K562 (cell line): Measurements from ENCODE around the gene SKIC2. TPM values are rescaled to one million over a fixed set of nuclear protein-coding genes. Genes with fewer than 3 reads are reported as not detected.
A peak's percentile ranks its signal among the peaks of the same experiment; 100 is the strongest.

Experiments used
- BMI1 ChIP-seq: fragments of 150-350 bp; IDR thresholded peaks from 2 replicates; pipeline ENCODE4 v1.6.1; 2014; ENCODE audit warnings: low read length
- CLOCK ChIP-seq: fragments of 250-450 bp; sonication (Bioruptor Pico); IDR thresholded peaks from 2 replicates; pipeline ENCODE4 v1.4.0; 2020; ENCODE audit warnings: mild to moderate bottlenecking, moderate library complexity, borderline replicate concordance
- HCFC1 ChIP-seq: IDR thresholded peaks from 2 replicates; pipeline ENCODE4 v1.6.1; 2012; ENCODE audit warnings: low read depth, low read length, improper control_type of control experiment
- HDAC8 ChIP-seq: fragments of 450-650 bp; IDR thresholded peaks from 2 replicates; pipeline ENCODE4 v1.6.1; 2016; ENCODE audit warnings: mild to moderate bottlenecking, missing genetic modification characterization, moderate library complexity, missing compliant biosample characterization
- HOMEZ ChIP-seq: fragments of 250-450 bp; sonication (Bioruptor Pico); IDR thresholded peaks from 2 replicates; pipeline ENCODE4 v1.4.0; 2020; ENCODE audit warnings: mild to moderate bottlenecking, moderate library complexity
- IFI16 ChIP-seq: fragments of 250-450 bp; sonication (Bioruptor Pico); IDR thresholded peaks from 2 replicates; pipeline ENCODE4 v2.1.2; 2022; ENCODE audit warnings: mild to moderate bottlenecking, inconsistent platforms
- NCOR1 ChIP-seq: fragments of 450-650 bp; IDR thresholded peaks from 2 replicates; pipeline ENCODE4 v1.6.1; 2016; ENCODE audit warnings: mild to moderate bottlenecking, moderate library complexity
- POLR2AphosphoS2 ChIP-seq: IDR thresholded peaks from 2 replicates; pipeline ENCODE4 v1.6.1; 2012; ENCODE audit warnings: low read length, improper control_type of control experiment
- POLR2H ChIP-seq: IDR thresholded peaks from 2 replicates; pipeline ENCODE4 v1.6.1; 2016; ENCODE audit warnings: missing genetic modification characterization, low read depth, mild to moderate bottlenecking, control low read depth, missing compliant biosample characterization, moderate library complexity
- SIN3A ChIP-seq, 2 experiments: fragments of 150-350 bp in 1 of 2; IDR thresholded peaks; 2 replicates each; pipeline ENCODE4 v1.6.1; 2011 to 2016; ENCODE audit warnings: borderline replicate concordance in 2 of 2, low read depth in 2 of 2, low read length in 2 of 2, mild to moderate bottlenecking in 2 of 2, moderate library complexity in 2 of 2; ENCODE audit not compliant: control insufficient read depth in 1 of 2
- TRIM25 ChIP-seq: fragments of 450-650 bp; IDR thresholded peaks from 2 replicates; pipeline ENCODE4 v1.7.0; 2016; ENCODE audit warnings: borderline replicate concordance
- ZBTB9 ChIP-seq: fragments of 450-650 bp; formaldehyde crosslinking; IDR thresholded peaks from 2 replicates; pipeline ENCODE4 v1.4.0; 2020; ENCODE audit warnings: mild to moderate bottlenecking, moderate library complexity
- ZHX1 ChIP-seq: fragments of 150-350 bp; conservative IDR thresholded peaks from 2 replicates; pipeline ENCODE4 v1.6.1; 2014; ENCODE audit warnings: low read length
- ZNF146 ChIP-seq: IDR thresholded peaks from one replicate; pipeline ENCODE4 v1.6.1; 2018; ENCODE audit warnings: missing compliant biosample characterization; ENCODE audit not compliant: unreplicated experiment
- ZNF197 ChIP-seq: fragments of 200-800 bp; sonication (Bioruptor generic); IDR thresholded peaks from 2 replicates; pipeline ENCODE4 v1.6.1; 2016; ENCODE audit warnings: low read depth, missing genetic modification characterization, missing compliant biosample characterization
- ZNF232 ChIP-seq: sonication (generic); formaldehyde crosslinking; IDR thresholded peaks from 2 replicates; pipeline ENCODE4 v1.8.0; 2022; ENCODE audit warnings: mild to moderate bottlenecking, missing genetic modification reagents
- ZNF589 ChIP-seq: fragments of 200-800 bp; sonication (Bioruptor generic); IDR thresholded peaks from 2 replicates; pipeline ENCODE4 v1.6.1; 2016; ENCODE audit warnings: low read depth, missing genetic modification characterization, missing compliant biosample characterization
- polyA plus RNA-seq, 8 experiments: library from polyadenylated mRNA; depleted of rRNA in 4 of 8; stranded (reverse) in 5 of 8; unstranded in 3 of 8; fragments of >200 nt; fragmentation: Nextera tagmentation in 2 of 8; fragmentation: Illumina TruSeq in 1 of 8; extraction: Ambion mirVana in 2 of 8; extraction: Trizol in 1 of 8; gene quantifications; 2 replicates each; pipeline versions ENCODE4 v1.2.1 to v1.2.3, GENCODE V29; 2011 to 2014; ENCODE audit warnings: inconsistent platforms in 1 of 8, missing spikeins in 1 of 8
- total RNA-seq, 7 experiments: library from RNA; depleted of rRNA in 6 of 7; stranded (reverse); fragments of >200 nt in 6 of 7; fragmentation: Illumina TruSeq in 2 of 7; extraction: Trizol in 2 of 7; gene quantifications; 2 replicates each; pipeline versions ENCODE4 v1.2.1 to v1.2.3, GENCODE V29; 2011 to 2021; ENCODE audit warnings: low replicate concordance in 1 of 7

The SKIC2 gene
- total and polyA plus RNA-seq, 9 of the 15 experiments (the other 6 are each of a cell fraction or from before 2014, with no cell fraction given) = 3.3 to 94.6 (median 38.8) TPM

GRCh38 chr6:31971993-31972708 lies 13.2 kb downstream of the SKIC2 start, which contains the start of gene DXO (continued):
- peak; percentile 29; the same call in 1 of the 2 replicates for TF ChIP-seq POLR2AphosphoS2
- no peak for TF ChIP-seq CLOCK (CRISPR knock-in tag)
- peak; percentile 70 to 99; a peak in 3 of 4 replicates for TF ChIP-seq SIN3A (IDR thresholded peaks at IDR 0.05; ENCODE audit: borderline replicate concordance in 2 of 2, control insufficient read depth in 1 of 2, low read depth in 2 of 2, low read length in 2 of 2)
- peak; percentile 60 for TF ChIP-seq NCOR1
- TF ChIP-seq ZNF589 (CRISPR knock-in tag) = 0 out of 2 replicates have a peak, but pooled peaks have one; percentile 20
- TF ChIP-seq IFI16 (CRISPR knock-in tag) = no peak
- TF ChIP-seq ZNF232 (CRISPR knock-in tag) = no peak
- TF ChIP-seq POLR2H (tag) = peak; percentile 84
- no peak for TF ChIP-seq HOMEZ (CRISPR knock-in tag)
- TF ChIP-seq TRIM25 = no peak
- no peak for TF ChIP-seq ZNF146
- TF ChIP-seq ZBTB9 (CRISPR knock-in tag) = peak; percentile 92
- TF ChIP-seq HDAC8 (tag) = no peak
- TF ChIP-seq ZNF197 (CRISPR knock-in tag) = no peak; the same call in 1 of the 2 replicates
- TF ChIP-seq BMI1 = peak; percentile 97
- TF ChIP-seq ZHX1 = 0 out of 2 replicates have a peak, but pooled peaks have one; percentile 20
- TF ChIP-seq HCFC1 = peak; percentile 79
